Cardiac muscle cell (in vitro differentiated cells and primary cell): ENCODE measurements around the gene GNAT1. TPM values are rescaled to one million over a fixed set of nuclear protein-coding genes. Genes with fewer than 3 reads are reported as not detected.
"Not testable (repeated sequence)": the region's sequence is repeated elsewhere in the genome, so short reads cannot be mapped to it uniquely, and the experiment has no call there.

Source experiments
- DNase-seq, 2 donors: peaks; one replicate each; pipeline versions ENCODE4 v3.0.0 to v3.0.0-alpha.2; 2010 to 2017; ENCODE audit warnings: low read depth in 1 of 2, low spot score in 1 of 2
- H3K27ac ChIP-seq: fragments of 200-600 bp; sonication (generic); 2 replicates; pipeline ENCODE4 v1.5.1; 2016
- H3K27me3 ChIP-seq: fragments of 200-600 bp; sonication (generic); 2 replicates; pipeline ENCODE4 v1.6.0; 2016; ENCODE audit warnings: control low read depth
- H3K36me3 ChIP-seq: fragments of 200-600 bp; sonication (generic); 2 replicates; pipeline ENCODE4 v1.5.1; 2016; ENCODE audit warnings: control low read depth
- H3K4me1 ChIP-seq: fragments of 200-600 bp; sonication (generic); 2 replicates; pipeline ENCODE4 v1.8.1; 2017; ENCODE audit warnings: low read depth, mild to moderate bottlenecking, mixed run types
- H3K4me3 ChIP-seq: fragments of 200-600 bp; sonication (generic); 2 replicates; pipeline ENCODE4 v1.5.1; 2016; ENCODE audit warnings: mild to moderate bottlenecking
- H3K9me3 ChIP-seq: fragments of 200-600 bp; sonication (generic); 2 replicates; pipeline ENCODE4 v1.5.1; 2017; ENCODE audit warnings: low read depth, mild to moderate bottlenecking, control low read depth
- polyA plus RNA-seq: library from polyadenylated mRNA; unstranded; fragments of >200 nt; fragmentation: Nextera tagmentation; extraction: Ambion mirVana; gene quantifications from 2 replicates; pipeline ENCODE4 v1.2.1, GENCODE V29; 2016
- total RNA-seq: library from RNA; depleted of rRNA; stranded (reverse); fragments of >200 nt; gene quantifications from 2 replicates; pipeline ENCODE4 v1.2.3, GENCODE V29; 2016
- TF ChIP-seq, protein P1 (sequence below): IDR thresholded peaks from 2 replicates; pipeline ENCODE4 v1.5.1; 2012; ENCODE audit warnings: low read depth, mild to moderate bottlenecking, low read length

The GNAT1 gene
- total and polyA plus RNA-seq, 2 experiments from 2014 or later = not detected

DNA sequence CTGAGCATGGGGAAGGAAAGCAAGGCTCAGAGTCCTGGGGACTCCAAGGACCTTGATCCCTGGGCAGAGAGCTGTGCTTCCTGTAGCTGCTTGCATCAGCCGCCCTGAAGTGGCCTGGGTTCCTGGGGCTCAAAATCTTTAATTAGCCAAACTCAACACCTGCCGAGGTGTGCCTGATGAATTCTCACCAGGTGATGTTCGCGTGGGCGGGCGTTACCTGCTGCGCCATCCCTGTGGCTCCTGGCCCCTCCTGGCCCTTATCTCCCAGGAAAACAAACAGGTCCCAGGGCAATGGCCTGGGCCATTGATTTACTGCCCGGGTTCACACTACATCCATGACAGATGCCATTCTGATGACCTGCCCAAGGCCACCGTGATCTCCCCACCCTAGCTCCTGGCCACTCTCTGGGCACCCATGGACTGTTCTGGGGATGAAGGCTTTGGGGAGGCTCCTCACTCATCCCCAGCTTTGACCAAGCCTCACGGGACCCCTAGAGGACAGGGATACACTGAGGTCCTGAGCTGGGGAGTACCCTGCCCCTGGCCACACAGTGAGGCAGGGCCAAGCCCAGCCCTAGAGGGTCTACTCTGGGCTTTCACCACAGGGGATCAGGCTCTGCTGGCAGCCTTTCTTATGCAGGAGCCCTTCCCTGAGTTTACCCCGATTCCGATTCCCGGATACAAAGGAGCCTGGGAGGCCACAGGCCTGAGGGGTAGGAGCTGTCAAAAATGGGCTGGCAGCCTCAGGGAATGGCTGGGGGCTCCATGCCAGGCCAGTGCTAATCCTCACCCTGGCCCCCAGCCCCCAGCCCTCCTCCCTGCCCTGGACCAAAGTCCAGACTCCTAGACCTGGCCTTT lies 19.3 kb downstream of the GNAT1 start:
- Histone ChIP-seq H3K27ac (no peak overlapping the region), H3K9me3 (no peaks in the 10 kb centered on the region), H3K36me3 (no peaks in the 10 kb centered on the region), H3K4me1 (peaks cover 7% of the 10 kb centered on the region), H3K4me3 (no peak overlapping the region), H3K27me3 (peaks cover 8% of the 10 kb centered on the region)
- TF ChIP-seq, protein P1, sequence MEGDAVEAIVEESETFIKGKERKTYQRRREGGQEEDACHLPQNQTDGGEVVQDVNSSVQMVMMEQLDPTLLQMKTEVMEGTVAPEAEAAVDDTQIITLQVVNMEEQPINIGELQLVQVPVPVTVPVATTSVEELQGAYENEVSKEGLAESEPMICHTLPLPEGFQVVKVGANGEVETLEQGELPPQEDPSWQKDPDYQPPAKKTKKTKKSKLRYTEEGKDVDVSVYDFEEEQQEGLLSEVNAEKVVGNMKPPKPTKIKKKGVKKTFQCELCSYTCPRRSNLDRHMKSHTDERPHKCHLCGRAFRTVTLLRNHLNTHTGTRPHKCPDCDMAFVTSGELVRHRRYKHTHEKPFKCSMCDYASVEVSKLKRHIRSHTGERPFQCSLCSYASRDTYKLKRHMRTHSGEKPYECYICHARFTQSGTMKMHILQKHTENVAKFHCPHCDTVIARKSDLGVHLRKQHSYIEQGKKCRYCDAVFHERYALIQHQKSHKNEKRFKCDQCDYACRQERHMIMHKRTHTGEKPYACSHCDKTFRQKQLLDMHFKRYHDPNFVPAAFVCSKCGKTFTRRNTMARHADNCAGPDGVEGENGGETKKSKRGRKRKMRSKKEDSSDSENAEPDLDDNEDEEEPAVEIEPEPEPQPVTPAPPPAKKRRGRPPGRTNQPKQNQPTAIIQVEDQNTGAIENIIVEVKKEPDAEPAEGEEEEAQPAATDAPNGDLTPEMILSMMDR = no peak
- no peak for DNase-seq

DNA sequence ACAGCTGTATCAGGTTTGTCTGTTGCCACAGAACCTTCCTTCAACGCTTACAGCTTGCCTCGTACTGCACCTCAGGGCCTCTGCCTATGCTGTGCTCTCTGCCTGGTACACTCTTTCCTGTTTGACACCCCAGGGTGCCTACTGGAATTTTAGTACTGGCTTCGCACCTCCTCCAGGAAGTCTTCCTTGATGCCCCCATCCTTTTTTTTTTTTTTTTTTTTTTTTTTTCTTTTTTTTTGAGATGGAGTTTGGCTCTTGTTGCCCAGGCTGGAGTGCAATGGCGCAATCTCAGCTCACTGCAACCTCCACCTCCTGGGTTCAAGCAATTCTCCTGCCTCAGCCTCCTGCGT lies 19.9 kb downstream of the GNAT1 start:
- H3K4me3 ChIP-seq, H3K9me3 ChIP-seq, H3K36me3 ChIP-seq, H3K27ac ChIP-seq, H3K27me3 ChIP-seq, DNase-seq: not testable (repeated sequence)
- H3K4me1 ChIP-seq = peaks cover 12% of the 10 kb centered on the region

DNA sequence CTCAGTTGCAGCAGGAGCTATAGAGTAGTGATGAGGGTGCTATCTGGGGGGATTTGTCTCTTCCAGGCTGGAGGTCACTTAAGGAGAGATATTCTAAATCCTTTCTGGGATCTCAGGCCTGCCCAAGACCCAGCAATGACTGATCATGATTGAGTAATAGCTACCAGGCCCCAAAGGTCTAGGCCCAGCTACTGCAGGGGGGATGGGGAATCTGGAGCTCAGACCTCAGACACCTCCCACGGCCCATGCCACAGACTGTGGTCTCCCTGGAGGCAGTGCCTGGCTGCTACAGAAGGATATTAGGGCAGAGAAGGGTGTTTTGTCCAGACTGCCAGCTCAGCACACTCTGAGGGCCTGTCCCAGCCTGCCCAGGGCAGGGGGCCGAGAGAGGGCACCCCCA lies 20.5 kb downstream of the GNAT1 start:
- Histone ChIP-seq H3K36me3 (no peaks in the 10 kb centered on the region), H3K4me1 (peaks cover 12% of the 10 kb centered on the region), H3K27ac (no peak overlapping the region), H3K27me3 (no peaks in the 10 kb centered on the region), H3K9me3 (no peaks in the 10 kb centered on the region), H3K4me3 (no peak overlapping the region)
- peak in 1 of 2 donors; percentile 80 for DNase-seq
- TF ChIP-seq, protein P1 = no peak

DNA sequence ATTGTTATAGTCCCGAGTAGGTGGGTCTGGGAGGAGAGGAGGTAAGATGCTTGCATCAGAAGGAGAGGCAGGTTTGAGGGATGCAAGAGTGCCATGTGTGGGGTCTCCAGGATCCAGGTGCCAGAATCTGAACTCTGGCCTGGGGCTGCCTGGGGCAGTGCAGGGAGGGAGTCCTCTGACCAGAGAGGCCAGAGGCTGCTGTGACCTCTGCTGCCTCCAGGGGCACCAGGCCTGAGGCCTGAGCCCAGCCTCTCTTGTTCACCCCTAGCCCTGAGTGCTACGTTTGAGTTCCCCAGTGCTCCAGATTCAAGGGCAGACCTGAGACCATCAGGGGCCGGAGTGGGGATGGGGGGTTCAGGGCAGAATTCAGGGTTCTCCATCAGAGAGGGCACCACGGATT lies 21.1 kb downstream of the GNAT1 start:
- Histone ChIP-seq H3K9me3 (no peaks in the 10 kb centered on the region), H3K27me3 (no peaks in the 10 kb centered on the region), H3K36me3 (no peaks in the 10 kb centered on the region), H3K27ac (no peak overlapping the region), H3K4me1 (peaks cover 12% of the 10 kb centered on the region), H3K4me3 (no peak overlapping the region)
- DNase-seq = no peak
- TF ChIP-seq, protein P1 = peak; percentile 7

DNA sequence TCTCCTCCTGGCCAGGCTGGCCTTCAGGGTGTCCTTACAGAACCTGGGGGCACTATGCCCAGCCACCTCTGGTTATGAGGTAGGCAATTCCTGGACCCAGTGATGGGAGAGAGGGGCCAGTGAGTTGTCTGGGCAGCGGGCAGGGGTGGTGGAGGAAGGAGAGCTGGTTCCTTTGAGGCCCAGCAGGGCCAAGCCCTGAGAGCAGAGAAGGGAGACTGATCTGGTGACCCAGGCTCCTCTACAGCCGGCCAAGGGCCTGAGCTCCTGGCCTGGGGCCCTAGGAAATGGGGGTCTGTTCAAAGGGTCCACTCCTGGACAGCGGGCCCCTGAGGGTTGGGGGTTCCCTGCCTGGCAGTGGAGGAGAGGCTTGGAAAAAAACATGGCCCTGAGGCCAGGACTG lies 21.6 kb downstream of the GNAT1 start:
- Histone ChIP-seq H3K36me3 (no peaks in the 10 kb centered on the region), H3K27ac (no peak overlapping the region), H3K4me3 (no peak overlapping the region), H3K9me3 (no peaks in the 10 kb centered on the region), H3K4me1 (peaks cover 12% of the 10 kb centered on the region), H3K27me3 (no peaks in the 10 kb centered on the region)
- TF ChIP-seq, protein P1 = no peak
- no peak for DNase-seq

DNA sequence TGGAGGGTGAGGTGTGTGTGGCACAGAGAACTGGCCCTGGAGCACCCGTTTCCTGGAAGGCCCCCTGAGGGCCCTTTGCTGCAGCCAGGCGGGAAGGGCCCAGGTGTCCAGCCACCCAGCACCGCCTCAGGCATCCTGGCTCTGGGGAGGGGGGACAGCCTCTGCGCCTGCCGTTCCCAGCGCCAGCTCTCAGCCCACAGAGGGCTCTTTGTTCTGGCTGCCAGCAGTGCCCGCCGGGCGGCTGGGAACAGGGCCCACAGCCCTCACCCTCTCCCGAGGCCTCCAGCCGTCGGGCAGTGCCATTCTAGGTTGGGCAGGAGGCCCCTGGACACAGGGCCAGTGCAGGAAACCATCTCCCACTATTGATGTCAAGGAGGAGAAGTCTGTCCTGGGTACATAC lies 22.0 kb downstream of the GNAT1 start:
- Histone ChIP-seq H3K4me3 (no peak overlapping the region), H3K9me3 (no peaks in the 10 kb centered on the region), H3K4me1 (peaks cover 12% of the 10 kb centered on the region), H3K27ac (no peak overlapping the region), H3K36me3 (no peaks in the 10 kb centered on the region), H3K27me3 (no peaks in the 10 kb centered on the region)
- TF ChIP-seq, protein P1 = no peak
- DNase-seq = no peak
